GM19467 (cell line): ENCODE data around the gene TARM1.

Experiments
- ATAC-seq: cut with Tn5 transposase; IDR thresholded peaks from one replicate; pipeline ENCODE4 v1.9.1; 2021; ENCODE audit warnings: mild to moderate bottlenecking, moderate library complexity; ENCODE audit not compliant: unreplicated experiment

TARM1 gene

GRCh38 chr19:54081032-54081431 lies at the start of gene TARM1:
Gene TARM1 (minus strand): TSS chr19:54081365. CDS start chr19:54081340, 25 bp downstream.
- no peak for ATAC-seq

GRCh38 chr19:54129617-54129996 lies 48.4 kb upstream of the TARM1 start:
- no peak for ATAC-seq

- no peak for ATAC-seq
Measured at GRCh38 chr19:54128796-54129616, 47.8 kb upstream of the TARM1 start.

GRCh38 chr19:54128441-54128725 lies 47.2 kb upstream of the TARM1 start:
- ATAC-seq: no peak

GRCh38 chr19:54127688-54128440 lies 46.7 kb upstream of the TARM1 start:
- ATAC-seq: no peak

DNA sequence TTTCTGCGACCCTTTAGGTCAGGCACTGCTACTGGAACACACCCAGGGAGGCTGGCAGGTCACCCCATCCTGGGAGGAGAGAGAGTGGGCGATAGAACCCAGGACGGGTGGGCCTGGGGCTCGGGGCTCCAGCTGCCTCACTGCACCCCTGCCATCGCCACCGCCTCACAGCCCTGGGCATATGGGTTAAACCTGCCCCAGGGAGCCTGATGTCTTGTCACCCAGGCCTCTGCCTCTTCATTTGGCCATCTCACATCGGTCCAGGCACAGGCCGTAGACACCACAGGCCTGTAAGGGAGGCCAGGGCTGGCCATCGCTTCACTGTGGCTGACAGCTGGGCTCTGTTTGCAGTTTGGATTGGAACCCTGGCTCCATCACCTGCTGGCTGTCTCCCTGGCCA lies 44.5 kb upstream of the TARM1 start:
- no peak for ATAC-seq

GRCh38 chr19:54124393-54124792 lies 43.2 kb upstream of the TARM1 start:
- ATAC-seq: no peak

DNA sequence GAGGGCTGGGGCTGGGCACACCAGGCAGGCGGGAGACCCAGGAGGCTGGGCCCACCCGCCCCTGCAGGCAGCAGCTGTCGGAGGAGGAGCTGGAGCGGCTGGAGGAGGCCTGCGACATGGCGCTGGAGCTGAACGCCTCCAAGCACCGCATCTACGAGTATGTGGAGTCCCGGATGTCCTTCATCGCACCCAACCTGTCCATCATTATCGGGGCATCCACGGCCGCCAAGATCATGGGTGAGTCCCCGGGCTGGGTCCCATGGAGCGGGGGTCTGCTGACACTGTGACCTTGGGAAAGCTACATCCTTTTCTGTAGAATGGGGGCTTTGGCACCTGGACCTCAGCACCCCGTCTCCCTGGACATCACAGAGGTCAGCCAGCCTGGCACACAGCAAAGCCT lies 42.5 kb upstream of the TARM1 start:
- ATAC-seq: no peak

DNA sequence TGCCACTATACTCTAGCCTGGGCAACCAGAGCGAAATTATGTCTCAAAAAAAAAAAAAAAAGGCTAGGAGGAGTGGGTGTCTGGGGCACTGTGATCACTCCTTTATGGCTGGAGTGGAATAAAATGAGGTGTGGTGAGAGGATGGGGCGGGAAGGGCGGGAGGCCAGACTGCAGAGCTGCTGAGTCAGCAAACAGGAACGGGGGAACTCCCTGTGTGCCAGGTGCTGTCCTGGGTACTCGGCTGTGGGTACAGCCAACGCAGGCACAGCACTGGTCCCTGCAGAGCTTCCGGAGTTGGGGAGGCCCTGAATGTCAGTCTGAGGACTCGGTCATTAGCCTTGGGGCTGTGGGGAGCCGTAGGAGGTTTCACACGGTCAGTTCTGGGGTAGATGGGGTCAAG lies 40.1 kb upstream of the TARM1 start:
- ATAC-seq: no peak

DNA sequence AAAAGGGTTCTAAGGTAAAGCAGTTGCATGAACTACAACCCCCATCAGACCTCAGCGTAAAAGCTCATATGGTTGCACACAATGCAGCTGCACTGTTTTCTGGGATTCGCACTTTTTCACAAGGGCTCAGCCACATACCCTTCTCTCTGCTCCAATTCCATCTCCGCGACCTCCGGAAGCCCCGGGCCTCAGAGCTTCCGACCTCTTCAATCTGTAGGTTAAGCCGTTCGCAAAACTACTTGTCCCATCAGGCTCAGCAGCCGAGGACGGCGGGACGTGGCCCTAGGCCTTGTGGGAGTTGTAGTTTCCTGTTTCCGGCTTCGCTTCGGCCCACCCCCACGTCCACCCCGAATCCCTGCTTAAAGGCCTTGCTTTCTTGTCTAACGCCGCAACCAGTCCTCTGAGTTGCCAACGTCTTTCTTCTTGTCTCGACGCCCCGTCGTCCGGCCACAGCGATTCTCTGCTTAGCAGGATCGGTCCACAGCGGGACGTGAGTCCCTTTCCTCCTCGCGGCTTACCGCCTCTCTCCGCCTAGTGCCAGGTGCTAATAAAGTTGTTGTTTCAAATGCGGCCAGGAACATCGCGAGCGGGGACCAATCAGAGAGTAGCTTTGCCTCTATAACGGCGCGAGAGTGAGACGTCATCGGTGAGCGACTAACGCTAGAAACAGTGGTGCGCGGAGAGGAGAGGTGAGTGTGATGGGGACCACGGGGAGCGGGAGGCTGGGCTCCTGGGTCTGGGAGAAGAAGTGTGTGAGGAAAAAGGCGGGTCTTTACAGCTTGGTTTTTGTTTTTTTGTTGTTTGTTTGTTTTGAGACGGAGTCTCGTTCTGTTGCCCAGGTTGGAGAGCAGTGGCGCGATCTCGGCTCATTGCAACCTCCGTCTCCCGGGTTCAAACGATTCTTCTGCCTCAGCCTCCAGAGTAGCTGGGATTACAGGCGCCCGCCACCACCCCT lies 34.2 kb upstream of the TARM1 start, which contains the start of the genes PRPF31 and TFPT:
Gene PRPF31 (plus strand): TSS at position 646 of the 955 bp plus-strand sequence. CDS start 2,525 bp downstream, outside the sequence.
Gene TFPT (minus strand): TSS at position 549 of the 955 bp plus-strand sequence. CDS start 388 bp downstream, at position 161.
- ATAC-seq: peak; percentile 69

GRCh38 chr19:54114340-54115108 lies 33.4 kb upstream of the TARM1 start:
- ATAC-seq: no peak

DNA sequence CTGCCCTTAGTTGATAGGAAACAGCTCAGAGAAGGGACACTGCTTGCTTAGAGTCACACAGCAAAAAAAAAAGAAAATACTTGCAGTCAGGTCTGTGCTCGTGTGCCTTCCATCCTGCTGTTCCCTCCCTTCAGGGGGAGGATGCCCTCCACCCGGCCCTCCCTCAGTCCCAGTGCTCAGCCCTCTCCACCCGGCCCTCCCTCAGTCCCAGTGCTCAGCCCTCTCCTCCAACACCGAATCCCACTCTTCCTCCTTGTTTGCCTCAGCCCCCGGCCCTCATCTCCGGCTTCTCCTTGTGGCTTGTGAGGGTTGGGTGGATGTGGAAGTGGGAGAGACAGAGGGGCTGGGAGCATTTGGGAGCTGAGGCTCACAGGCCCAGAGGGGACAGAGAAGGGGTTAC lies 28.5 kb upstream of the TARM1 start:
- ATAC-seq: no peak

- ATAC-seq: no peak
Measured at GRCh38 chr19:54108496-54108895, 27.3 kb upstream of the TARM1 start.

GRCh38 chr19:54107876-54108490 lies 26.8 kb upstream of the TARM1 start:
- no peak for ATAC-seq

- no peak for ATAC-seq
Measured at GRCh38 chr19:54106716-54107115, 25.6 kb upstream of the TARM1 start.

GRCh38 chr19:54105796-54106195 lies 24.6 kb upstream of the TARM1 start:
- no peak for ATAC-seq

- ATAC-seq: no peak
Measured at GRCh38 chr19:54104998-54105715, 24.0 kb upstream of the TARM1 start.

GRCh38 chr19:54102421-54103169 lies 21.4 kb upstream of the TARM1 start, which contains the start of gene NDUFA3:
Gene NDUFA3 (plus strand): TSS chr19:54102855. CDS start chr19:54102879, 24 bp downstream.
- ATAC-seq: peak; percentile 98
